ENCODE measurements around the gene OR2T8. TPM values are rescaled to one million over a fixed set of nuclear protein-coding genes. Genes with fewer than 3 reads are reported as not detected.

Gene OR2T8
- total and polyA plus RNA-seq, 8 donors: not detected

GRCh38 chr1:247913786-247914185, 6.3 kb upstream of the OR2T8 start:
- Histone ChIP-seq H3K4me3 (no peak overlapping the region), H3K9me3 (no peaks in the 10 kb centered on the region), H3K27me3 (no peaks in the 10 kb centered on the region), H3K4me1 (no peaks in the 10 kb centered on the region), H3K27ac (no peak overlapping the region), H3K36me3 (no peaks in the 10 kb centered on the region)
- no peak for DNase-seq
- no peak for ATAC-seq
- intact Hi-C loops (cut with DNase I): no loop called here
- no peak for TF ChIP-seq CTCF (IDR thresholded peaks at IDR 0.05)

- no peaks in the 10 kb centered on the region for H3K36me3 ChIP-seq
- no peaks in the 10 kb centered on the region for H3K4me1 ChIP-seq
- TF ChIP-seq CTCF (IDR thresholded peaks at IDR 0.05): no peak
- H3K27ac ChIP-seq: no peak overlapping the region
- DNase-seq (no peak), ATAC-seq (no peak)
- H3K4me3 ChIP-seq: no peak overlapping the region
- H3K27me3 ChIP-seq: no peaks in the 10 kb centered on the region
- no peaks in the 10 kb centered on the region for H3K9me3 ChIP-seq
- intact Hi-C loops (cut with DNase I): no loop called here
Observed at GRCh38 chr1:247914941-247915662, 5.0 kb upstream of the OR2T8 start.

GRCh38 chr1:247923941-247924340, 3.9 kb downstream of the OR2T8 start:
- no peaks in the 10 kb centered on the region for H3K36me3 ChIP-seq
- DNase-seq (no peak), ATAC-seq (no peak)
- intact Hi-C loops (cut with DNase I): no loop called here
- no peaks in the 10 kb centered on the region for H3K27me3 ChIP-seq
- H3K27ac ChIP-seq: no peak overlapping the region
- H3K4me3 ChIP-seq: no peak overlapping the region
- H3K9me3 ChIP-seq: no peaks in the 10 kb centered on the region
- H3K4me1 ChIP-seq: no peaks in the 10 kb centered on the region
- TF ChIP-seq CTCF (IDR thresholded peaks at IDR 0.05): no peak

- intact Hi-C loops (cut with DNase I): no loop called here
- Histone ChIP-seq H3K9me3 (no peaks in the 10 kb centered on the region), H3K4me1 (no peaks in the 10 kb centered on the region), H3K27ac (no peak within 1 kb of the TSS), H3K4me3 (no peak within 1 kb of the TSS), H3K27me3 (no peaks in the 10 kb centered on the region), H3K36me3 (no peaks in the 10 kb centered on the region)
- TF ChIP-seq CTCF (IDR thresholded peaks at IDR 0.05): no peak
- no peak for DNase-seq
- ATAC-seq: no peak
Observed at GRCh38 chr1:247924868-247925267, 4.8 kb downstream of the OR2T8 start, which contains the start of gene OR2AJ1. OR2AJ1 (plus strand) TSS chr1:247924889; CDS start chr1:247933769, 8,880 bp downstream.

- intact Hi-C loops (cut with DNase I): no loop called here
- H3K27me3 ChIP-seq: peaks cover 0 to 9% of the 10 kb centered on the region in 2 donors
- ATAC-seq (no peak), DNase-seq (no peak)
- no peaks in the 10 kb centered on the region for H3K36me3 ChIP-seq
- no peak for TF ChIP-seq CTCF (IDR thresholded peaks at IDR 0.05)
- no peak overlapping the region for H3K4me3 ChIP-seq
- no peaks in the 10 kb centered on the region for H3K4me1 ChIP-seq
- H3K27ac ChIP-seq: no peak overlapping the region
- H3K9me3 ChIP-seq: peaks cover 0 to 14% of the 10 kb centered on the region in 2 donors
Observed at GRCh38 chr1:247933989-247934388, 13.9 kb downstream of the OR2T8 start.

Measured in left lung (tissue), 10 donors.